GM18498 (cell line): ENCODE data around the gene SSTR3.
"Not testable (repeated sequence)": the region's sequence is repeated elsewhere in the genome, so short reads cannot be mapped to it uniquely, and the experiment has no call there.

Source experiments
- ATAC-seq: cut with Tn5 transposase; IDR thresholded peaks from one replicate; pipeline ENCODE4 v1.9.1; 2021; ENCODE audit warnings: mild to moderate bottlenecking, moderate library complexity; ENCODE audit not compliant: unreplicated experiment

The SSTR3 gene

GRCh38 chr22:37213218-37213855 is 1.1 kb upstream of the SSTR3 start:
- ATAC-seq, result no peak

DNA sequence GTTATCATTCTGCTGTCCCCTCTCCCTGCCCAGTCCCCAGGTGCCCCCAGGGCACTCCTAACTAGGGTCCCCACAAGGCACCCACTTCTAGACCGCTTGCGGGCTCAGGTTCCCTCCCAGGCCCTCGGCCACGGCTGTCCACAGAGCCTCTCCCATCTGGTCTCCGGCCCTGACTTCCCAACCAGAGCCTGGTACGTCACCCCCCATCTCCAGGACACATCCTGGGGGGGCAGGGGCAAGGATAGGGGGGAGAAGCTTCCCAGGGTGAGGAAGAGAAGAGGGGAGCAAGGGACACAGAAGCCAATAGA is 457 bp downstream of the SSTR3 start:
- ATAC-seq, result no peak

DNA sequence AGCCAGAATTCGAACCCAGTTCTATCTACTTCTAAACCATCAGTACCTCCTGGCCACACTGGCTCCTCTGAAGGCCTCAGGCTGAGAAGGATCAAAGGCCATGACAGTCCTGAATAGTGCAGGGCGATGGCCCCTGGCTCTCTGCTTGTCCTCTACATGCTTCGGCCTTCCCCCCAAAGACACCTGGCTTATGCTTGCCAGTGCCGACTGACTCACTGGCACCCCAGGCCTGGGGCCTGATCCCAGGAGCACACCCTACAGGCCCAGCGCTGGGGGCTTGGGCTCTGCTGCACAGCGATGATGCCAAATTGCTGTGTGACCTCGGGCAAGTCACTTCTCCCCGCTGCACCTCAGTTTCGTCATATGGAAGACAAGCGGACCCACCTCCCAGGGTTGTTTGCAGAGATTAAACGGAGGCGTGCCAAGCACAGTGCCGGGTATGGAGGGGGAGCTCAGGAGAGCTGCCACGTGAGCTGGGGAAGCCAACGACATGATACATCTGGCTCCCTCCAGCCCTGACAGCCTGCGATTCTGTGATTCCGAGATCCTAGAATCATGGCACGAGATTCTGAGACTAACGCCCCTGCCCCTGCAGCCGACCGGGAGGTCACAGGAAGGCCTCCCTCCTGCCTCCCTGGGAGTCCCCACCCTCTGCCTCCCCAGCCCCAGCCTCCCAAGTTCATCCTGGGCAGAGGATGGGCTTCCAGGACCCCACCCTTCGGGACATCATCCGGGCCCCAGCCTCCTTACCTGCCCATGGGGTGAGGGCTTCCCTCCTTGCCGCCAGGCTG is 1.0 kb downstream of the SSTR3 start:
- no peak for ATAC-seq

DNA sequence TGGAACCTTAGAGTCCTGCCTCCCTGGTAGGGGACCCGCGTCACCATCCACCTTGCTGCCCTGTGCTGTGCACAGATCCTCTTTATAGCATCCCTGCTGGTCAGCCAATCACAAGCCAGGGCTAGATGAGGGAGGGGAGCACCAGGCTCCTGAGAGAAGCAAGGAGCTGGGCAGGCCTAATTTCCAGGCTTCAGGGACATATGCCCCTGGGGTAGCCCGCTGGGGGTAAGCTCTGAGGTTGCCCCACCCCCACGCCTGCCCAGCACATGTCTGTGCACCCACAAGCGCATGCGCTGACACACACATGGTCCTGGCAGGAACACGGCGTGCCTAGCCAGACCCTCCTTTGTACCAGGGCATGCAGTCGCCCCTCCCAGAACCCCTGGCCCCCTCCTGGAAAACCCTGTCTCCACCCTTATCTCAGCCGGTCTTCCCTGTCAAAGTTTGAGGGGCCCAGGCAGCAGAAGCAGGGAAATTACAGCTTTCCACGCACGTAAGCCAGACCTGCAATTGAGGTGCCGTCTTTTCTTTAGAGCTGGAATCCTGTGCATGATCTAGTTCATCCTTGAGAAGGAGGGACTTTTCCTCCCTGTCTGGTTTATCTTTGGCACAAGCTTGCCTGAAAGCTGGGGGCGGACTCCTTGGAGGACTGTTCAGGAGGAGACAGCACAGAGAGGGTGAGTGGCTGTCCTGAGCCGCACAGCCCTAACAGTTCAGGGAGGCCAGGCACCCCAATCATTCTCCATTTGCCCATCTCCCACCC is 2.1 kb downstream of the SSTR3 start:
- ATAC-seq, result no peak

DNA sequence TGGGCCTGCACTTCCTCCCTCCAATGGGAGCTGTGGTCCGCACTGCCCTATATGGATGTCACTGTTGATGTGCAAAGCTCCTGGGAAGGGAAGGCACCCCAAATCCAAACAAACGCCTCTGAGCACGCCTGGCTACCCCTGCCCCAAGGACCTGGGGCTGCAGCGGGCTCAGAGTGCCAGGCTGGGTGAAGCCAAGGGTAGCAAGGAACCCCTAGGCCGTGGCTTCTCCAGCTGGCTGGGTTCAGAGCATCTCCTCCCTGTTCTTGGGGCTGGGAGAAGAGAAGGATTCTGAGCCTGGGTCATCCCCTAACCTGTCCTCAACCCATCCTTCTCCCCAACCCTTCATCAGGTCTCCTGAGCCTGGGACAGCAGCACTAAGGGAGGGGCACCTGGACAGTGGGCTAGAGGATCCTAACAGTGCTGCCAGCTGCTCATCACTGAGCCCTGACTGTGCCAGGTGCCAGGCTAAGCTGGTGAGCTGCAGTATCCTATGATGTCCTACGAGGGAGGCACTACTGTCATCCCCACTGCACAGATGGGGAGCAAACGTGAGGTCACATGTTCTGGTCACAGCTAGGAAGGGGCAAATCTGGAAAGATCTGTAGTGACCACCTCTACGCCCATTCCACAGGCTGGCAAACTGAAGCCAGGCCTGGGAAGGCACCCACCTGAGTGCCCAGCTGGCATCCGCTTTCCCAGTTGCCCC is 3.0 kb downstream of the SSTR3 start:
- no peak for ATAC-seq

GRCh38 chr22:37208401-37209139 is 3.7 kb downstream of the SSTR3 start:
- ATAC-seq, result no peak

- no peak for ATAC-seq
Measured at GRCh38 chr22:37207981-37208380, 4.3 kb downstream of the SSTR3 start.

GRCh38 chr22:37206841-37207821 is 5.1 kb downstream of the SSTR3 start:
- no peak for ATAC-seq

DNA sequence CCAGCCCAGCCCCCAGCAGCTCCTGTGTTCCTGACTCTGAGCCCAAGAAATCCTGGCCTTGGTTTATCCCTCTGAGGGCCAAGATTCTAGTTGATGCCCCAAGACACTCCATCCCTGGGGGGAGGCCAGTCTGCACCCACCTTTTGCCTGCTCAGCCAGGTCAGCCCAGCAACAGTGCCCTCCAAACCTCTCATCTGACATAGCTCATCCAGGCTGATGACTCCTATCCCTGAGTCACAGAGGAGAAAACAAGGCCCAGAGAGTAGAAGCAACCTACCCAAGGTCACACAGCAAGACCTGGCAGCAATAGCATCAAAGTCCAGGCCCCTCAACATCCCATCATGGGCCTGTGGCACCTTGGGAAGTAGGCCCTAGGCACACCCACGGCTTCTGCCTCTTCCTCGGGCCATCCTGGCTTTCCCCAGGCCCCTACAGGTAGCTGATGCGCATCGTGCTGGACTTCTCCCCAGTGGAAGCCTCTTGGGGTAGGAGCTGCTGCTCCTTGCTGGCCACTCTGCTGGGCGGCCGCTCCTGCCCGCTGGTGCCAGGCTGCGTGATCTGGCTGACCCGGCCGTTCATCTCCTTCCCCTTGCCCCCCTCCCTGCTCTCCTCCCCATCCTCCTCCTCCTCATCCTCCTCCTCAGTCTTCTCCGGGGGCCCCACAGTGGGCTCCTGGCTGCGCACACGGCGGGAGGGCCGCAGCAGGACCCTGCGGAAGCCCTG is 6.0 kb downstream of the SSTR3 start:
- no peak for ATAC-seq

DNA sequence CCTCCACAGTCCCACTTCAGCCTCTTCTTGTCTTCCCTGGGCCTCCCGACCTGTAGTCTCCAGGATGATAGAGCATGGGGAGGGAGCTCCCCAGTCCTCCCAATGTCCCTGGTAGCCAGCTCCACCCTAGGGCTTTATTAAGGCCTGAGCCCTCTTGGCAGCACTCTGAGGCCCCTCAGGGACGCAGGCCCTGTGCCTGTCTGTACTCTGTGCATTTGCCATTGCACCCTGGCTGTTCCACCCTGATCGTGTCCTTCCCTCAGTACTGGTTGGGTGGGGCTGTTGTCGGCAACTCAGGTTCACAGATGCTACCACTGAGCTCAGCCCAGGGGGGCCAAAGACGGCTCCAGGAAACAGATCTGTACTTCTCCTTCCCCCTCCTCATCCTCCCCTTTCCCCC is 7.2 kb downstream of the SSTR3 start:
- no peak for ATAC-seq

GRCh38 chr22:37204045-37204655 is 8.1 kb downstream of the SSTR3 start:
- no peak for ATAC-seq

- ATAC-seq, result no peak
Measured at GRCh38 chr22:37203354-37204044, 8.8 kb downstream of the SSTR3 start.

DNA sequence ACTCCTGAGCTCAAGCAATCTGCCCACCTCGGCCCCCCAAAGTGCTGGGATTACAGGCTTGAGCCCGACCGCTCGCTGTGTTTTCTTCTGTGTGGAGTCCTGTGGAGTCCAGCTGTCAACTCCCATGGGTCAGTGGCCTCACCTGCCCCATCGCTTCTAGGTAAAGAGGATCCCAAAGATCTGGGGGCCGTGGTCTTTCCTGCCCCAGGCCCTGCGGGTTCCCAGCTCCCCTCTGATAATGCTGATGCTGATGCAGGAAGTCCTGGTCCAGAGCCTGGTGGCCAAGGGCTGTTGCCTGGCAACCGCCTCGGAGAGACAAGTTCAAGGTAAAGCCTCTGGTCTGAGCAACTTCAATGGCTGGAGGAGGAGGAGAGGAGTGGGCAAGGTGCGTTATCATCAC is 9.6 kb downstream of the SSTR3 start:
- ATAC-seq, result no peak

GRCh38 chr22:37202001-37202555 is 10.2 kb downstream of the SSTR3 start:
- no peak for ATAC-seq

- not testable (repeated sequence) for ATAC-seq
Measured at GRCh38 chr22:37201443-37201820, 10.8 kb downstream of the SSTR3 start.

- no peak for ATAC-seq
Measured at GRCh38 chr22:37199760-37200108, 12.5 kb downstream of the SSTR3 start.

DNA sequence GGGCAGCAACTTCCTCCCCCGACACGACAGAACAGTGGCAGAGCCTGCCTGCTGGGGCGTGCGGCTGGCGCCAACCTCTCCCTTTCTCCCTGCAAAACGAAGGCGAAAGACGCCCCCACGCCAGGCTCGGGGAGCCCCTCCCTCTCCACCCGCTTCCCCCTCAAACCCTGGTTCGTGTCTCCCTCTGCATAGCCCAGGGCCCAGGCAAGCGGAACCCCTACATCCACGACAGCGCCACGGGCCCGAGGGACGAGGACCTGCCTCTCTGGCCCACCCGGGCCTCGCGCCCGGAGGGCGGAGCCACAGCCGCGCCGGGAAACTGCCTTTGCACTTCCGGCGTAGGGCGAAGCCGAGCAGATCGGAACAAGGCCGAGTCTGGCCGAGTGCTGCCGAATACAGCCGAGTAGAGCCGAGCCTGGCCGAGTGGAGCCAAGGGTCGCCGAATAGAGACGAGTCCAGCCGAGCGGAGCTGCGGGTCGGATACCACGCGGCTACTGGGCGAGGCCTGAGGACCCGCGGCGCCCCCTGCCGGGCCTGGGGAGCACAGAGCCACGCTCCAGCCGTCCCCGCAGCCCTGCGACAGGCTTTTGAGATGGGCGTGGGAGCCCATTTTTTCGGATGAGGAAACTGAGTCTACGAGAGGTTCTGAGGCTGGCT is 13.0 kb downstream of the SSTR3 start:
- peak; percentile 91 for ATAC-seq
